Loucy (cell line): ENCODE measurements around the gene CLDND1.
"Not testable (repeated sequence)": the region's sequence is repeated elsewhere in the genome, so short reads cannot be mapped to it uniquely, and the experiment has no call there.

Experiments used
- H2AFZ ChIP-seq: fragments of 200-600 bp; sonication (generic); 2 replicates; pipeline ENCODE4 v1.6.0; 2016; ENCODE audit warnings: antibody characterized with exemption, mild to moderate bottlenecking, low read length, moderate library complexity
- H3F3A ChIP-seq: fragments of 200-600 bp; 2 replicates; pipeline ENCODE4 v1.6.0; 2016; ENCODE audit warnings: antibody characterized with exemption, low read depth, mild to moderate bottlenecking
- H3K27me3 ChIP-seq: fragments of 200-600 bp; sonication (generic); 2 replicates; pipeline ENCODE4 v1.6.1; 2014; ENCODE audit warnings: low read length, mild to moderate bottlenecking; ENCODE audit not compliant: insufficient read depth, poor library complexity, severe bottlenecking
- H3K36me3 ChIP-seq: fragments of 200-600 bp; sonication (generic); 2 replicates; pipeline ENCODE4 v1.6.1; 2016; ENCODE audit warnings: low read length; ENCODE audit not compliant: insufficient read depth
- H3K4me1 ChIP-seq: fragments of 200-600 bp; sonication (generic); 2 replicates; pipeline ENCODE4 v1.5.1; 2014; ENCODE audit warnings: low read length, mild to moderate bottlenecking; ENCODE audit not compliant: insufficient read depth, poor library complexity, severe bottlenecking
- H3K4me2 ChIP-seq: fragments of 200-600 bp; sonication (generic); 2 replicates; pipeline ENCODE4 v1.6.0; 2014; ENCODE audit warnings: antibody characterized with exemption, low read length, low read depth, mild to moderate bottlenecking; ENCODE audit not compliant: poor library complexity, severe bottlenecking
- H3K4me3 ChIP-seq: fragments of 200-600 bp; sonication (generic); 2 replicates; pipeline ENCODE4 v1.5.1; 2014; ENCODE audit warnings: low read length, mild to moderate bottlenecking, mixed read lengths; ENCODE audit not compliant: poor library complexity, severe bottlenecking
- H3K79me2 ChIP-seq: fragments of 200-600 bp; sonication (generic); 2 replicates; pipeline ENCODE4 v1.6.1; 2014; ENCODE audit warnings: low read length; ENCODE audit not compliant: insufficient read depth
- H3K9ac ChIP-seq: fragments of 200-600 bp; sonication (generic); 2 replicates; pipeline ENCODE4 v1.6.0; 2014; ENCODE audit warnings: mild to moderate bottlenecking, low read depth, low read length, moderate library complexity; ENCODE audit not compliant: poor library complexity, severe bottlenecking
- H3K9me2 ChIP-seq: fragments of 200-600 bp; sonication (generic); replicated peaks from 2 replicates; pipeline ENCODE4 v1.6.1; 2016; ENCODE audit warnings: low read depth, low read length, mixed read lengths
- H3K9me3 ChIP-seq: fragments of 200-600 bp; sonication (generic); 2 replicates; pipeline ENCODE4 v1.6.1; 2014; ENCODE audit warnings: mild to moderate bottlenecking, antibody characterized with exemption, low read length, low read depth; ENCODE audit not compliant: insufficient read depth
- H4K20me1 ChIP-seq: fragments of 200-600 bp; sonication (generic); 2 replicates; pipeline ENCODE4 v1.6.0; 2014; ENCODE audit warnings: antibody characterized with exemption, low read length, mild to moderate bottlenecking; ENCODE audit not compliant: insufficient read depth, poor library complexity, severe bottlenecking
- EZH2phosphoT487 ChIP-seq: fragments of 200-600 bp; IDR thresholded peaks from 2 replicates; pipeline ENCODE4 v1.6.1; 2018; ENCODE audit warnings: antibody characterized with exemption, mild to moderate bottlenecking, moderate library complexity, borderline replicate concordance
- TF ChIP-seq, protein P1 (sequence below): fragments of 200-600 bp; sonication (generic); conservative IDR thresholded peaks from 2 replicates; pipeline ENCODE4 v1.5.1; 2014; ENCODE audit warnings: mild to moderate bottlenecking, antibody characterized with exemption, low read length

Gene CLDND1

DNA sequence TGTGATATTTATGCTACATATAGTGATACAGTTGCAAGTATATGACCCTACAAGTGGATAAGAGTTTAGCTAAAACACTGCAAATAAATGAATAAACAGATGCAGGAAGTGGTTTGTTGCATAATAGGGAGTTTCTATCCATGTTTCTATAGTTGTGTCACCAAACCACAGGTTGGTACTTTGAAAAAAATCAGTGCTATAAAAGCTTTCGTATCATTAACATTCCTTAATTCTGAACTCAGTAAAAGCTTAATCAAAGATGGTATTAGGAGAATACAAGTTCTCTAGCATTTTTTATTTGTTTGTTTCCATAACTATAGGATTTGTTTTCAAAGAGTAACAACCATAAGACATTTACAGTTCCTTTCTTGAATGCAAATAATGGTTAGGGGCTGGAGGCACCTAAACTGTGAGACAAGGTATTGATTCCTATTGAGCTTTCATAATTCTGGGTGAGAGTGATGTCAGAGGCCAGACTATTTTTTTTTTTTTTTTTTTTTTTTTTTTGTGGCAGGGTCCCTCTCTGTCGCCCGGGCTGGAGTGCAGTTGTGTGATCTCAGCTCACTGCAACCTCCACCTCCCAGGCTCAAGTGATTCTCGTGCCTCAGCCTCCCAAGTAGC lies 41.1 kb upstream of the CLDND1 start:
- Histone ChIP-seq H3K9me2 (no peaks in the 10 kb centered on the region), H3K9ac (no peak overlapping the region), H3F3A (no peaks in the 10 kb centered on the region)

DNA sequence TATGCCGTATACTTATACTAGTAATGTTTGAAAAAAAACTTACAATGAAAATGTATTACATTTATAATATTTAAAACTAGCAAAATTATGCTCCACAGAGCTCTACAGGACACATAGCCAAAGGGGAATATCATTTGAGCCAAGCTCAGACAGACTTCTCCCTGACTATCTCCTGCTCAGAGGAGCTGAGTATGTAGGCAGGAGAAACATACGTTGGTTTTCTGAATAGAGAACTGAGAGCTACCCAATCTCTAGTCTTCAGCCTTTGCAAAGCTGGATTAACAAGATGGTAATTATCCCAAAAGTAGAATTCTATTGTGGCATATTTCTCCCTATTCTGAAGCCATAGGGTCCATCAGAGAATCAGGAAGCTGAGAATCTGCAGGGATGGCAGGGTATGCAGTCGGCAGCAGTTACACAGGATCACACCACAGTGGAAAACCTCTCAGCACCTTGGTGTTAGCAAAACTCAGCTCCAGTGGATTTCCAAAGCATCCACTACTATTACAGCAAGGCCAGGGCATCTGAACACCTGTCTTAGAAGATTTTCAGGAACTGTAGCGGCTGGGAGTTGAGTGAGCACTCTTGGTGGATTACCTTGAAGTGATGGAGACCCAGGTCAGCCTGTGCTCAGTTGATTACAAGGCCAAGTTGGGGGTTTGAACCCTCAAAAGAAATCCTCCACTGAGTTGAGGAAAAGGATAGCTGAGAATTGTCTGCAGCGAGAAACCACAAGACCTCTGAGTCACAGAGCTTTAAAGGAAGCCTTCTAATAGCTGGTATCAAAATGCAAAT lies 39.2 kb upstream of the CLDND1 start:
- H3K36me3 ChIP-seq, result no peaks in the 10 kb centered on the region
- peak overlapping the region; percentile 31 for H3K4me2 ChIP-seq
- H3K9me3 ChIP-seq, result no peaks in the 10 kb centered on the region
- TF ChIP-seq, protein P1, sequence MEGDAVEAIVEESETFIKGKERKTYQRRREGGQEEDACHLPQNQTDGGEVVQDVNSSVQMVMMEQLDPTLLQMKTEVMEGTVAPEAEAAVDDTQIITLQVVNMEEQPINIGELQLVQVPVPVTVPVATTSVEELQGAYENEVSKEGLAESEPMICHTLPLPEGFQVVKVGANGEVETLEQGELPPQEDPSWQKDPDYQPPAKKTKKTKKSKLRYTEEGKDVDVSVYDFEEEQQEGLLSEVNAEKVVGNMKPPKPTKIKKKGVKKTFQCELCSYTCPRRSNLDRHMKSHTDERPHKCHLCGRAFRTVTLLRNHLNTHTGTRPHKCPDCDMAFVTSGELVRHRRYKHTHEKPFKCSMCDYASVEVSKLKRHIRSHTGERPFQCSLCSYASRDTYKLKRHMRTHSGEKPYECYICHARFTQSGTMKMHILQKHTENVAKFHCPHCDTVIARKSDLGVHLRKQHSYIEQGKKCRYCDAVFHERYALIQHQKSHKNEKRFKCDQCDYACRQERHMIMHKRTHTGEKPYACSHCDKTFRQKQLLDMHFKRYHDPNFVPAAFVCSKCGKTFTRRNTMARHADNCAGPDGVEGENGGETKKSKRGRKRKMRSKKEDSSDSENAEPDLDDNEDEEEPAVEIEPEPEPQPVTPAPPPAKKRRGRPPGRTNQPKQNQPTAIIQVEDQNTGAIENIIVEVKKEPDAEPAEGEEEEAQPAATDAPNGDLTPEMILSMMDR, result no peak
- TF ChIP-seq EZH2phosphoT487, result no peak
- no peaks in the 10 kb centered on the region for H3K9me2 ChIP-seq
- no peak overlapping the region for H3K4me3 ChIP-seq
- H4K20me1 ChIP-seq, result no peaks in the 10 kb centered on the region
- H3F3A ChIP-seq, result no peaks in the 10 kb centered on the region
- no peaks in the 10 kb centered on the region for H3K27me3 ChIP-seq
- no peak overlapping the region for H3K9ac ChIP-seq
- no peak overlapping the region for H2AFZ ChIP-seq
- peaks cover 43% of the 10 kb centered on the region for H3K4me1 ChIP-seq
- no peaks in the 10 kb centered on the region for H3K79me2 ChIP-seq

More for the DNA sequence above, 41.1 kb upstream of the CLDND1 start:
- H3K4me3 ChIP-seq, result no peak overlapping the region
- H3K4me2 ChIP-seq, result peak overlapping the region; percentile 37
- no peaks in the 10 kb centered on the region for H3K36me3 ChIP-seq
- H3K27me3 ChIP-seq, result no peaks in the 10 kb centered on the region
- H3K4me1 ChIP-seq, result peaks cover 43% of the 10 kb centered on the region
- H4K20me1 ChIP-seq, result no peaks in the 10 kb centered on the region
- no peak overlapping the region for H2AFZ ChIP-seq
- H3K9me3 ChIP-seq, result no peaks in the 10 kb centered on the region
- no peak for TF ChIP-seq EZH2phosphoT487
- TF ChIP-seq, protein P1, result no peak
- H3K79me2 ChIP-seq, result no peaks in the 10 kb centered on the region

DNA sequence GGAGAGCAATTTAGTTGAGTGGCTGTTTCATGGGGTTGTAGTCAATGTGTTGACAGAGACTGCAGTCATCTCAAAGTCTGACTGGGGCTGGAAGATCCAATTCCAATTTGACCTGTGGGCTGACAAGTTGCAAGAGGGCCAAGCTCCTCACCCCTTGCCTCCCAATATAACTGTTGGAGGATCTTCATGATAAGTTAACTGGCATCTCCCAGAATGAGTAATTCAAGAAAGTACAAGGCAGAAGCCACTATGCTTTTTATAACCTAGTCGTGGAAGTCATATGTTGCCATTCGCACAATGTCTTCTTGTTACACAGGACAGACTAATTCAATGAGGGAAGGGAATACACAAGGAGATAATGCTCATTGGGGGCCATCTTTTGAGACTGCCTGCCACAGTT lies 38.2 kb upstream of the CLDND1 start:
- no peaks in the 10 kb centered on the region for H4K20me1 ChIP-seq
- no peak overlapping the region for H3K4me2 ChIP-seq
- H3K4me1 ChIP-seq, result peaks cover 38% of the 10 kb centered on the region

DNA sequence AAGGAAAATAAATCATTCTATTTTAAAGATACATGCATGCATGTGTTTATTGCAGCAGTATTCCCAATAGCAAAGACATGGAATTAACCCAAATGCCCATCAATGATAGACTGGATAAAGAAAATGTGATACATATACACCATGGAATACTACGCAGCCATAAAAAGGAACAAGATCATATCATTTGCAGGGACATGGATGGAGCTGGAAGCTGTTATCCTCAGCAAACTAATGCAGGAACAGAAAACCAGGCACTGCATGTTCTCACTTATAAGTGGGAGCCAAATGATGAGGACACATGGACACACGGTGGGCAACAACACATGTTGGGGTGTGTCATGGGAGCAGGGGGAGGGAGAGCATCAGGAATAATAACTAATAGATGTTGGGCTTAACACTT lies 37.1 kb upstream of the CLDND1 start:
- not testable (repeated sequence) for H4K20me1 ChIP-seq, H3K9me2 ChIP-seq, H3K9me3 ChIP-seq, H3K36me3 ChIP-seq, H3K9ac ChIP-seq, H3K27me3 ChIP-seq, H3K4me2 ChIP-seq, H3K79me2 ChIP-seq, H3F3A ChIP-seq, H3K4me3 ChIP-seq, H2AFZ ChIP-seq
- H3K4me1 ChIP-seq, result peaks cover 26% of the 10 kb centered on the region

More for the DNA sequence above, 38.2 kb upstream of the CLDND1 start:
- Histone ChIP-seq H3K9me2 (no peaks in the 10 kb centered on the region), H2AFZ (no peak overlapping the region), H3K9ac (no peak overlapping the region), H3K9me3 (no peaks in the 10 kb centered on the region), H3K27me3 (no peaks in the 10 kb centered on the region), H3K4me3 (no peak overlapping the region), H3F3A (no peaks in the 10 kb centered on the region), H3K79me2 (no peaks in the 10 kb centered on the region), H3K36me3 (no peaks in the 10 kb centered on the region)
- TF ChIP-seq EZH2phosphoT487, result no peak
- TF ChIP-seq, protein P1, result no peak
